Kidney capillary endothelial cell (primary cell): Measurements from ENCODE around the gene DLG1.

Experiments
- DNase-seq: peaks from one replicate; pipeline ENCODE4 v3.0.0-alpha.2; 2018; ENCODE audit warnings: low spot score

The DLG1 gene

DNA sequence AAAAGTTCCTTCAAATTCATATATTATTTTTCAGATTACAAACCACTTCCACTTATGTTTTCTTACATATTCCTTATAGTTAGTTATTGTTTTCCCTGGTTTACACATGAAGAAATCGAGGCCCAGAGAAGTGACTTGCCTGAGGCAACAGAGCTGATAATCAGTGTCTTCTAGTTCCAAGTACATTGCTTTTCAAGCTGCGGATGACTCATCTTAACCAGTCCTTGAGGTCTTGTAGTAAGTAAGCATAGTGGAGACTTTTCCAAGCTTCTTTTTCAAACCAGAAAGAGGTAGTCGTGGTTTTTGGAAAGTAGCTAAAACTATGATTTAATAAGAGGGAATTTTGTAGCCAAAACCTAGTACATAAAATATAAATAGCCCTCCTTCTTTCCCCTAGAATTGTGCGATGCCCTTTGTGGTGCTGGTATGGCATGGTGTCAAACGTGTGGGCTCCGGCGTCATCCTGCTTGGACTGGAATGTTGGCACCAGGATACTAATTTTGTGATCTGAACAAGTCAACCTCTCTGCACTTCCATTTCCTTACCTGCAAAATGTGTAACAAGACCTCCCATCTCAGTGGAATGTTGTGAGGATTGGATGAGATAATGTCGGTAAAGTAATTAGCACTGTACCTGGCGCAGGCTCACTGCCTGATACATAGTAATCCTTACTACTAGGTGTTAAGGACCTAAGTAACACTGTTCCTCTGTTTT lies 19.0 kb upstream of the DLG1 start:
- DNase-seq: no peak

GRCh38 chr3:197312431-197312830 lies 14.0 kb upstream of the DLG1 start:
- no peak for DNase-seq

GRCh38 chr3:197311591-197311990 lies 13.2 kb upstream of the DLG1 start:
- no peak for DNase-seq

- peak; percentile 53 for DNase-seq
These were observed 11.3 kb upstream of the DLG1 start for GRCh38 chr3:197309528-197310361.

GRCh38 chr3:197308591-197308990 lies 10.2 kb upstream of the DLG1 start:
- DNase-seq: no peak

DNA sequence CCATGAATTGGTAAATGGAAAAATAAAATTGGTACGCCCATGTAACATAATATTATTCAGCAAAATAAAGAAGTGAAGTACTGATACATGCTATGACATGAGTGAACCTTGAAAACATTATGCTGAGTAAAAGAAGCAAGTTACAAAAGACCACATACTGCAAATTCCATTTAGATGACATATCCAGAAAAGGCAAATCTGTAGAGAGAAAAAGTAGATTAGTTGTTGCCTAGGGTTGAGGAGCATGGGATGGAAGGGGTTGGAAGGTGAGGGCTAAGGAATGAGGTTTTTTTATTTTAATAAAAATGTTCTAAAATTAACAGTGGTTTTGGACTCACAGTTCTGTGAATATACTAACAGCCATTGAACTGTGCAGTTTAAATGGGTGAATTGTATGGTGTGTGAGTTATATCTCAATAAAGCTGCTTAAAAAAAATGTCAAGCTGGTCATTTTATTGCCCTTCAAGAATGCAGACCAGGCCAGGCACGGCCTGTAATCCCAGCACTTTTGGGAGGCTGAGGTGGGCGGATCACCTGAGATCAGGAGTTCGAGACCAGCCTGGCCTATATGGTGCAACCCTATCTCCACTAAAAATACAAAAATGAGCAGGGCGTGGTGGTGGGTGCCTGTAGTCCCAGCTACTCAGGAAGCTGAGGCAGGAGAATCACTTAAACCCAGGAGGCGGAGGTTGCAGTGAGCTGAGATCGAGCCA lies 8.1 kb upstream of the DLG1 start:
- no peak for DNase-seq

GRCh38 chr3:197305854-197306253 lies 7.4 kb upstream of the DLG1 start:
- DNase-seq: no peak

DNA sequence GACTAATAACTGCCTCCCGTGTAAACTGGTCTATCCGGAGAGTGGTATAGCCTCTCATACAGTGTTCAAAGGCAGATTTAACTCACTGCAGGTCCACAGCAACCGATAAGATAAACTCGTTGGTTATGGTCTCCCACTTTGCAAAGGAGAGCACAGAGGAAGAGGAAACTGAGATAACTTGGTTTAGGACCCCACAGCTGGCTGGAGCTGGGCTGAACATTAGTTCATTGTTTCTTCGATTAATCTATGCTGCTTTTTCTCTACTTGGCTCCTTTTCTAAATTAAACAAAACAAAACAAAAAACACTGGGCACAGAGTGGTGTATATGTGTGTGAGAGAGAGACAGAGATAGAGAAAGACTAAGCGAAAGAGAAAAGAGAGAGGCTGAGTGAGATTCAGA lies 5.0 kb upstream of the DLG1 start:
- DNase-seq: no peak

DNA sequence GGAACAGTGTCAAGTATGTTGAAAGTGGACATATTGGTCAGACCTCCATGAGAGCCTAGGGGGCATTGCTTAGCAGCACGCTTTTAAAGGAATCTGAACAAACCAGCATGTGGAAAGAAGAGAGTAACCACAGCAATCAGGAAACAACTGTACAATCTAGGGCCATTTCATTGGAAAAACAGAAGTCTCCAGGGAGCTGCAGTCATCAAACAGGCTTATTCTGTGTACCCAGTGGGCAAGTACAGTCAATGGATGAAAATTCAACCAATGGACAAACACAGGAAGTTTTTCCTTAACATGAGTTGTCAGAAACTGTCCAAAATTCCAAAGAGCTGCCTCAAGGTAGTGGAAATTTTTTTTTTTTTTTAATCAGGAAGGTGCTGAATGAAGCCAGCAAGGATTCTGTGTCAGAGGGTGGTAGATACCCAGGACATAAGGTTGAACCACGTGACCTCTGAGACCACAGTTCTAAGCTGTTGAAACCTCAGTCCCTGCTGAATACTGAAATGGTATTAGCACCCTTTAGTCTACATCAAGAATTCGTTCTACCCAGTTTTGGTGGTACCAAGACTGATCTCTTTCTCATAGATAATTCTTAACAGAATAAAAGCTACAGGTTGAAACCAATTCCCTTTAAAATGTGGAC lies 4.4 kb upstream of the DLG1 start:
- no peak for DNase-seq

GRCh38 chr3:197302033-197302432 lies 3.6 kb upstream of the DLG1 start:
- no peak for DNase-seq

DNA sequence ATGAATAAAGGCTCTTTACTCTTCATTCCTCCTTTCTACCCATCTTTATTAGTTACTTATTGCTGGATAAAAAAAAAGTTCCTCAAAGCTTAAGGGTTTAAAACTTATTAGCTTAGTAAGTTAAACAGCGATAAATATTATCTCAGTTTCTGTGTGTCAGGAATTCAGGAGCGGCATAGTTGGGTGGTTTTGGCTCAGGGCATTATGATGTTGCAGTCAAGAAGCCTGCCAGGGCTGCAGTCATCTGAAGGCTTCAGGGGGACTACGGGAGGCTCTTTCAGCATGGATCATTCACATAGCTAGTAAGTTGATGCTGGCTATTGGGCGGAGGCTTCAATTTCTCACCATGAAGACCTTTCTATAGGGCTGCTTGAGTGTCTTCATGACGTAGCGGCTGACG lies 1.9 kb upstream of the DLG1 start:
- no peak for DNase-seq

DNA sequence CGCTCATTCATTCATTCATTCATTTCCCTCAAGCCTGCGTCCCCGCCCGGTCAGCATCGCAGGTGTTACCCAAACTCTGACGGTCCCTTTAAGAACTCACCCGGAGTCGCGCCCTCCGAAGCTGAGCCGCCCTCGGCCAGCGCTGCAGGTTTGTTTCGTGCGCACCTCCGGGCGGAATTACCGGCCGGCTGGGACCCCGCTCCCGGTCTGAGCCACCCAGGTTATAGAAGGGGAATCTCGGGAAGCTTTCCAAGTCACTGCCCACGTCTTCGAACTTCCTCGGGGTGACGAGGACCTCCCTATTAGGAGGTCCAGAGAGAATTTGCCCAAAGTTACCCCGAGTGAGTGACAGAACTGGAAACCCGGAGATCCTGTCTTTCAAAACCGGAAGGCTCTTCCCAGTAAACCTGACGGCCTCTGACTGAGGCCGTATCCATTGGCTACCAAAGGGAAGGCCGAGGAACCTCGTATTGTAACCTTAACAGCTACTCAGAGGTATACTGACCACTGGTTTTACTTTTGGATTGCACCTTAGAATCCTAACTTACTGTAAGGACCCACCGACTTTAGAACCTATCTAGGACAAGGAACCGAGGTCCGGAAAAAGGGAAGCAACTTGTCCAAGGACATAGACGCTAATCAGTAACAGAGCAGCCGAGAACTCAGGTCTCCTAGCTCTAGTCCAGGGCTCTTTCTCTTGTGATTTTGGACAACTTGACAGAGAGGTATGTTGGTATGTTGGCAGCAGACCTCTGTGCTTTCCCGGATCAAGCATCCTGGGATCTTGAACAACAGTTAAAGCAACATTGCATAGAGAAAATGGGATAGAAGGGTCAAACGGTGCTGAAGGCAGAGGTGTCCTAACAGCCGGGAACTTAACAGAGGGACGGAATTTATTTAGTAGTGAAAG lies 788 bp upstream of the DLG1 start:
- no peak for DNase-seq

- peak; percentile 79 for DNase-seq
These were observed 704 bp downstream of the DLG1 start for GRCh38 chr3:197297476-197298340.

- no peak for DNase-seq
These were observed 1.4 kb downstream of the DLG1 start for GRCh38 chr3:197297002-197297401.

DNA sequence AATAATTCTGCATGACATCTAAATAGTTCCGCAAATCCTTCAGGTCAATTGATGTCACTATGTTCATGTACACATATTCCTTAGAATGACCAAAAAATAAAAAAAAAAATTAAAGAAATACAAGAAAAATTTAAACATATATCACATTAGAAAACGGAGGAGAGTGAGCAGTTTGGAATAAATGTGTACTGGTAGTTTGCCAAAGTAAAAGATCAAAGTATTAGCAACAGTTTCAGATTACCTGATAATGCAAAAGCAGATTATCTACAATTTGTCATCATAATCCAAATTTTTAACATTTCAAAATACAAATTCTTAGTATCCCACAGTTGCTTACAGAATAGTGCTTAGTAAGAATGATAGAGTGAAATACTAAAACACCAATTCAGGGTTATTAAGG lies 1.9 kb downstream of the DLG1 start:
- DNase-seq: no peak

DNA sequence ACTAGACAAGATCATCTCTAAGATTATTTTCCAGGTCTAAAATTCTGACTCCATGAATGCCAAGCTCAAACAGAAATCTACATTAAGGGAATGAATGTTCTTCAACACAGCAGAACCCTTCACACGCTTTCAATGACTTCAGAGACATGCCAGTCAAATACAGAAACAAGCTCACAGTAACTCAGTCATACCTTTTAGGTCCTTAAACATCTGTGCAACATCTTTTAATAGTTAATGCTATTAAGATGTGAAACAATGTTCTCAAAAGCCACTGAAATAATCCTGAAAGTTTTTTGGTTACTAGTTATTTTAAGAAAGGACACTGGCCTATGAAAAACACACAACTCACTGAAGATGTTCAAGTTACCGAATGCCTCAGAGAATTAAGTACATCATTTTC lies 2.5 kb downstream of the DLG1 start:
- DNase-seq: no peak

DNA sequence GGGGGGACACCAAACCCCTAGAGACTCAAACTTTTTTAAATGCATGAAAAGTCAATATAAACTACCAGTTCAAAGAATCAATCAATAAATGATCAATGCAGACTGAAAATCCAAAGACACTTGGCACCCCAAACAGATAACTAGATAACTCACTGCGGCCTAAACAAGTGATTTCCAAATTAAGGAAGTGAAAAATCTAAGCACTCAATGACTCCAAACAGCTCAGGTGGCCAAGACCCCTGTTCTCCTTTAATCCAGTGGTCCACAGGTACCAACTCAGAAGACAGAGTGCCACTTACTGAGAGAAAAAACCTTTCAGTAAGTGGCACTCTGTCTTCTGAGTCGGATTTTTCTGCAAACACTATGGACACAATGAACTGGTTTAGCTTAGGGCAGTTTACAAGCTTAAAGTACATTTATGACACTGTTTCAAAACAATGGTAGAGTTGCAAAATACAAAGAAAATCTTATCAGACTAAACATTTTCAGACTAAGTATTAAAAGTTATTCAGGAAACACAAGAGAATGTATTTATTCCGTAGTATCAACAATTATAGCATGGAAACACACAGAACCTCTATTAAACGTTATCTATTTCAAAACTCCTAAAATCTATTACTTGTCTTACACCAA lies 4.7 kb downstream of the DLG1 start:
- DNase-seq: no peak

- DNase-seq: no peak
These were observed 5.8 kb downstream of the DLG1 start for GRCh38 chr3:197292648-197293047.

GRCh38 chr3:197292083-197292646 lies 6.2 kb downstream of the DLG1 start:
- DNase-seq: no peak

GRCh38 chr3:197289726-197290125 lies 8.7 kb downstream of the DLG1 start:
- no peak for DNase-seq
